ENCODE results near the gene PCGF2.
"Not testable (repeated sequence)": the region's sequence is repeated elsewhere in the genome, so short reads cannot be mapped to it uniquely, and the experiment has no call there.

PCGF2 gene

DNA sequence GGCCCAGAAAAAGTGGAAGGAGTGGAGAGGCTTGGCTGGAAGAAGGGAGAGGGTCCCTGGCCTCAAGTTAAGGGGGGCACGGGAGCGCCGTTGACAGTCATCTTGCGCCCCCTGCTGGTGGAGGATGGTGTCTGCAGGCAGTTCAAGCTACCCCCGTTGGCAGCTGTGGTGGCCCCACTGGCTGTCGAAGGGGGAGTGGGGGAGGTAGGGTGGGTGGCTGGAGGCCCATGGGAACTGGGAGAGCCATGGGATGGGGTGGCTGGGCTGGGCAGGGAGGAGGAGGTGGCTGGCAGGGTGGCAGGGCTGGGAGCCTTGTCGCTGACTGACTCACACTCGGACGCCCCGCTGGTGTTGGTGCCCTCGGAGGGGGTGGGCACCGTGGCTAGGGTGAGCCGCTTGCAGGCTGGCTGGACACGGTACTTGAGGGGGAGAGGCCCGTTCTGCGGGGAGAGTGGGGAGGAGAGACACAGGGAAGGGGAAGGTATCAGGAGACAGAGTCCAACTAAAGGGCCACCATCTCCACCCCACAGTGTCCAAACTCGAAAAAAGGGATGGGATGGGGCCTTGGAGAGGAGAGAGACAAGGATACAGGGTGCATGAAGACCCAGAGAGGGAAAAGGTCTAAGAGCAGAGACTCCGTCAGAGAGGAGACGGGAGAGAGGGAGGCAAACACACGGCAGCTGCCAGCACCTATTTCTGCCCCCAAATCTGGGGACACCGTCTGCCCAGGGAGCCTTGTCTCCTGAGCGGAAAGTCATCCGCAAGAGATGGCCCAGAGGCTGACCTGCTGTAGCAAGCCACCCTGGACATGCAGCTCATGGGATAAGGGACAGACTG, 12.8 kb downstream of the PCGF2 start:
- peak; percentile 85 for DNase-seq (ENCODE audit: low spot score)

DNA sequence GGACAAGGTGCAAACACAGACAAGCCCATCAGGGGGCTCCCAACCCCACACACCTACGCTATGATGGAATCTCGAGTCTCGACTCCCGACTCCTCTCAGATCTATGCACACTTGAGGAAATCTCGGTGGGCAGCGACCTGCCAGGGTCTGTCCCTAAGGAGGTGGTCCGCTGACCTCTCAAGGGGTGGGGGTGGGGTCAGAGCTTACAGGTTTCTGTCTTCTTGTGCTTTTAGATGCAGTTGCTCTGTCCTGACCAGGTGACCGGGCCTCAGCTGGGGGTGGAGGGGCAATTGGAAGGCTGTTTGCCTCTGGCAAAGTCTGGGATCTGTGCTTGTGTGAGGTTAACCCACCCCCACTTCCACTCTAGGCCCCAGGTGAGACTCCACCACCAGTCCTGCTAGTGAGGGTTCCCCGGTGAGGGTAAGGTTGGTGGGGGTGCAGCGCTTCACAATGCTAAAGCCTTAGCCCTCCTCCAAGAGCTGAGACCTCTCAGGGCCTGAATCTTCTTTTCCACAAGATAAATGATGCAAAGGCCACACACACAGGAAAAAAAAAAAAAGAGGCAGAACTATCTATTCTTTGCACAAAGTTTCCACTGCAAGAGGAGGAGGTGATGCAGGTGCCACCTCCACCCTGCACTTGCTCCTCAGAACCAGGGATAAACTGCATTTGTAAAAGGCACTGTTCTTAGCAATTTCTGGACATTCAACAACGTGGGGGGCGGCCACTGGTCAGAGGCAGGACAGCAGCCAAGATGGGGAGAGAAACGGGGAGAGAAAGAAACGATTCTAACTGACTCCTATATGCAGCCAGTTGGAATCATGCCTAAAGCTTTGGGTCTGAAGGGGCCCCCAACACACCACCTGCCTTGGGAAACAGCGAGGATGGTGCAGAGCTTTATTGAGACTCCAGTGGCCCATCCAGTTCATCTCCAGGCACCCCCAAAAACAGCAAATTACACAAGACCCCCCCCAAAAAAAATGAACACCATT, 13.9 kb downstream of the PCGF2 start:
- DNase-seq (ENCODE audit: low spot score) = no peak

DNA sequence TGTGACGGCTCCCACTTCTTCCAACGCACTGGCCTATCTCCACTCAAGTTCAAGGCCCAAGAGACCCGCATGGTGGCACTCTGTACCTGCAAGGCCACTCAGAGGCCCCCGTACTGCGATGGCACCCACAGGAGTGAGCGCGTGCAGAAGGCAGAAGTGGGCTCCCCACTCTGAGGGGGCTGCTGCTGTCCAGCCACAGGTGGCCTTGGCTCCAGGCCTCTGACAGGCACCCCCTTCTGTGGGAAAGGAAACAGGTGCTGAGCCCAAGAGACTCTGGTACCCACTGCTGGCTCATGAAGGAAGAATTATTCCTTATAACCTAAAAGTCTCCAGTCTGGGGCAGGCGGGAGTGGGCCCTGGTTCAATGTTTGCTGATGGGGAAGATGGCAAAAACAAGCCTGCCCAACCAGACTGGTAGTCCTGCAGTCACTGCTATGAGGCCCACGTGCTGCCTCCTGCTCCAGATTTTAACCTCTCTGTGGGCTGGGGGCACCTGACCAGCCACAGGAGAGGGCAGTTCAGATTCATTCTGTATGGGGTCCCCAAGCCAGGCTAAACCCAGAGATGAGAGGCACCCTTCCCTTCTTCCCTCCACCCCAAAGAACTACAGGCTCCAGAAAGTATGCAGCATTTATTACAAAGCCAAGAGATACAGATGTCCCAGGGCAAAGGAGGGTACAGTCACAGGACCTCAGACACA, 14.7 kb downstream of the PCGF2 start:
- no peak for DNase-seq (ENCODE audit: low spot score)

DNA sequence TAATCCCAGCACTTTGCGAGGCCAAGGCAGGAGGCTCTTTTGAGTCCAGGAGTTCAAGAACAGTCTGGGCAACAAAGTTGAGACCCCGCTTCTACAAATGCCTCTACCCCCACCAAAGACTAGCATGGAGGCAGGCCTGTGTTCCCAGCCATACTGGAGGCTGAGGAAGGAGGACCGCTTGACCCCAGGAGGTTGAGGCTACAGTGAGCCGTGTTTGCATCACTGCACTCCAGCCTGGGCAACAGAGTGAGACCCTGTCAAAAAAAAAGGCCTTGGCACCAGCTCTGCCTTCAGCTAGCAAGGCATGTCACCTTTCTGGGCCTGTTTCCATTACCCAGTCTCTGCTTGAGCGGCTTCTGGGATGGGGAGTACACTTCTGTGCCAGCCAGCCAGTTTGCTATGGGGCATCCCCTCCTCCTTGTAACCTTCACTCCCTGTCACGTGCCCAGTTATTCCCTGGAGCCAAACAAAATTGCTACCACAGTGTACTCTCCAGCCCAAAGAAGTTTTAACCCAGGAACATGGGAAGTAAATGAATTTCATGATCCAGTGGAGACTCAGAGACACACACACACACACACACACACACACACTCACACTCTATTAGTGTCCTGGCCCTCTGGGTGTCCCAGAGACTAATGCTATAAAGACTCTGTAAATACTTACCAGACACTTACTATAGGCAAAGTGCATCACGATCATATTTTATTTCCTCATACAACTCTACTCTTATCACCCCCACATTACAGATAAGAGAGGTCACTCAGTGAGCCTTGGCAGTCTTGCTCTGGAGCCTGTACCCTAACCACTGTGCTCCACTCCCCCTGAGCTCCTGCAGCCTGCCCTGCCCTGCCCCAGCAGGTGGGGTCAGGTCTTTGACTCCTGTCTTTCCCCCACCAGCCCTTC, 15.5 kb downstream of the PCGF2 start:
- DNase-seq (ENCODE audit: low spot score) = no peak

DNA sequence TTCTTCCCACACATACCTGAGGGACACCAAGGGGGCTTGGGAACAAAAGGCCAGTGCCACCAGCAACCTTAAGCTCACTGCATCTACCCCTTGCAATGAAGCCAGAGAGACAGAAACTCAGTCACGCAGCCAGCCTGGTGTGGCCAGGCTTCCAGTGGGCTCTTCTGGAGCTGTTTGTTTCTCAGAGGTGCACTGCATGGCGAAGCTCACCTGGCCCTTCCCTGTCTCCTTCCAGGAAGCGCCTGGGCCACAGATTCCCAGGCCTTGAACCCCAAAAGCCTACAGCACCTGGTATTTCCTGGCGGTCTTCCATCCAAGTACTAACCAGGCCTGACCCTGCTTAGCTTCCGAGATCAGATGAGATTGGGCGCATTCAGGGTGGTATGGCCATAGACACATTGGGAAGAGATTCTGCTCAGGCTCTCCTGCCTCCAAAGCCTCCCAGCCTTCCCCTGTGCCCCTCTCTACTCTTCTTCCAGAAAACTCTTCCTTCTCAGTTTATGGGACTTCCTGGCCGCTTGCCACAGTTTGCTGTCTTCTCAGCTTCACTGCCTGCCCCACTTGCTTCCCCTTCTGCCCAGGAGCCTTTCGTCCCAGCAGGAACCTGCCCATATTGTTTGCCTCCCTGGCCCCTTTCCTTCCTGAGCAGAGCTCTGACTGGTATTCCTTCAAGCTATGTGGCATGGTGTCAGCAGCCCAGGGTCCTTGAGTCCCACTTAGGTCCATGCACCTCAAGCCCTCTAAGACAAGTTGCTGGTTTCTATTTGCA, 16.4 kb downstream of the PCGF2 start:
- DNase-seq (ENCODE audit: low spot score) = no peak

DNA sequence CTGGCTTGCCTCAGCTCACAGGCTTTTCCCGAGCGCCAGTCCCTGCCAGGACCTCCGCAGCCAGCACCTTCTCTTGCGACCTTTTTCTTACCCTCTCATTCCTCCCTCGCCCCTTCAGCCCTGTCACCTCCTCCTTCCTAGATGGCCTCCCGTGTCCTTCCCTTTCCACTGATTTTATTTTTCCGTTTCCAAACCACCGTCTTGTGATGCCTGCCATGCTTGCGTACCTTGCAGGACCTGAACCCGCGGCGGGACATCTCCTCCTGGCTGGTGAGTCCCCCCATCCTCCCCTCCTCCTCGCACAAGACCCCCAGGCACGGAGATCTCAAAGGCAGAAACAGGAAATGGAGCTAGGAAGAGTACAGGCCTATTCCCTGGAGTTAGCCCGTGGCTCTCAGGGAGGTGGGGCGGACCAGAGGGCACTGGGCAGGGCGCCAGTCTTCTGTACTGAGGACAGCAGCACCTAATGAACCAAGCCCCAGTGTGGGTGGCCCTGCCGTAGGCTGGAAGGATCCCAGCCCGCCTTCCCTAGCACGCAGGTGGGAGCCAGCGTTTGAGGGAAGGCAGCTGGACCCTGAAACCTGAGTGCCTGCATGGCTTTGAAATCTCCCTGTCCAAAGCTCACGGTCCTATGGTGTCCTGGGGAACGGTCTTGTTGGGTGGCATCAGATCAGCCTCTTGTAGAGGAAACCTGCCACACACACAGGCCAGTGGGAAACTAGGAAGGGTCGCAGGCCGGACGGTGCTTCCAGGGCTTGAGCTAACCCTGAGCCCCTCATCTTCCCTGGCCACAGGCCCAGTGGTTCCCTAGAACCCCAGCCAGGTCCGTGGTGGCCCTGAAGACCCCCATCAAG, 17.4 kb downstream of the PCGF2 start:
- peak; percentile 69 for DNase-seq (ENCODE audit: low spot score)

DNA sequence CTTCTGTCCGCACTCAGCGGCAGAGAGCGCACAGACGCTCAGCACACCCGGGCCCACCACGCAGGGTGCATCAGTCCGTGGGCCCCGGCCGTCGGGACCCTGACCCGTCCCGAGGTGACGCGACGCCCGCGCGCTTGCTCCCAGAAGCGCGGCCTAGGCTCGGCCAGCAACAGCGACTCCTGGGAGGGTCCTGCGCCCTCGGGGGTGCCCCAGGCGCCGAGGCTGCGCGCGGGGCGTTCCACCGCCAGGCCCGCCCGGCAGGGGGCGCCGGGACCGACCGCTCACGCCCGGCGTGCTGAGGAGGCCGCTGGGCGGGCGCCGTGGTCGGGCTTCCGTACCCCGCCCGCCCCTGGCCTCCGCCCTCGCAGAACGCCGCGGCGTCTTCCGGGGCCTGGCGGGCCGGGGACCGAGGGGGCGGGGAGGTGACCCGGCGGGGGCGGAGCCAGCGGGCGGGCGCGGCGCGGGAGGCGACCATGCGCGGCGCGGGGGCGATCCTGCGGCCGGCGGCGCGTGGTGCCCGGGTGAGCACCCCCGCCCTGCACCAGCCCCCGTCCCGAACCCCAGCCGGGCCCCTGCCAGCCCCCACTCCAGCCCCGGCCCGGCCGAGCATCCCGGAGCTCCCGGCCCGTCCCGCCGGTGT, 18.1 kb downstream of the PCGF2 start, which contains the start of gene CISD3:
Gene CISD3 (plus strand): TSS at position 456 of the 640 bp plus-strand sequence. CDS start 18 bp downstream, at position 474.
- DNase-seq (ENCODE audit: low spot score) = peak; percentile 95

DNA sequence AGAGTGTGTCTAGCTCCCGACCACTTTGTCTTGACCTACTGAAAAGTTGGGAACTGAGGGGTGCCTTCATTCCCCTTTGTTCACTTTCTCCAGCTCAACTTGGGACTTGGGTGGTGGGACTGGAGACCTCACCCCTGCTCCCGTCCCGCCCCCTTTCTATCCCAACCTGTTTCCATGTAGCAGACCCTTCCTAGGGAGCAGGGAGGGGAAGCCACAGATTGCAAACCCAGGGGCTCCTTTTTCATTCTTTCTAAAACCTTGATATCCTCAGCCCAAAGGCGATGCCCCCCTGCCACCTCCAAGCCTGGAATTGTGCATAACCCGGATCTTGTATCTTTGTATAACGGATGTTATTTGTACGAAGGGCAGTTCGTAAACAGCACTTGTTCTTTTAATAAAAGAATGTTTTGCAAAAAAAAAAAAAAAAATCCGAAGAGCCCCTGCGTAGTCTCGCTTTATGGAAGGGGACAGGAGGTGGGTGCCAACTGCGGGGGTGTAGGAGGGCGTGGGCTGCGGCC, 18.7 kb downstream of the PCGF2 start:
- no peak for DNase-seq (ENCODE audit: low spot score)

DNA sequence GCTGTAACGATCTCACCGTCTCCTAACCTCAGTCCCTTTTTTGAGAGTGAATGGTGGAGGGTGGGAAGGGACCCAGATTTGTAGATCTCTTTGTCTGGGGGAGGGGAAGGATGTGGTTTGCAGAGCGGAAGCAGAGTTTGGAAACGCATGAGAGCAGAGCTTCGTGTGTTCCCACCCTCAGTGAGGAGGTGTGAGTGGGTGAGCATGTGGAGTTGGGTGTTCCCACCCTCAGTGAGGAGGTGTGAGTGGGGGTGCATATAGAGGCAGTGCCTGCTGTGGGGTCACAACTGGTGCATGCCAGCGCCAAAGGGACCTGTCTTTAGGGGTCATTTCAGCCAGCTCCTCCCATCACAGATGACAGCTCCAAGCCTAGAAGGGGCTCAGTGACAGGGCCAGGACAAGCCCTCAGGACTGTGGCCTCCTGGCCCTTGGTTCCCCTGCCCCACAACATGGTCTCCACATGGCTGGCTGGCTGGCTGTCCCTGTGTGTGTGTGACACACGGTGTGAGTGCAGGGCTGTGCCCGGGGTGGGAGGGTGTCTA, 19.8 kb downstream of the PCGF2 start:
- no peak for DNase-seq (ENCODE audit: low spot score)

DNA sequence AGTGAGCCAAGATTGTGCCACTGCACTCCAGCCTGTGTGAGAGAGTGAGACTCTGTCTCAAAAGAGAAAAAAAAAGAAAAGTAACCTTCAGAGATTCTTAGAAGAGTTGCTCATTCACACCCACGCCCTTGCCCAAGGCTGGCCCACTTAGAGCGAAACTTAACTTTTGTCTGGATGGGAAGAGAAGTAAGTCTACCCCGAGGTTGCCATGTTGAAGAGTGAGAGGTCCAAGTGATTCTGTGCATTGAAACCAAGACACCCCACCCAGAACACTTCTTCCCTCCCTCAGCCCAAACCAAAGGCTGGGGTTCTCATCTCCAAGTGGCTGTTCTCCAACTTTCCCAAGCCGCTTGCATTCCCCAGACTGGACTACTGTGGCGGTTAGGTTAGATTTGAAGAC, 20.4 kb downstream of the PCGF2 start:
- DNase-seq (ENCODE audit: low spot score) = no peak

DNA sequence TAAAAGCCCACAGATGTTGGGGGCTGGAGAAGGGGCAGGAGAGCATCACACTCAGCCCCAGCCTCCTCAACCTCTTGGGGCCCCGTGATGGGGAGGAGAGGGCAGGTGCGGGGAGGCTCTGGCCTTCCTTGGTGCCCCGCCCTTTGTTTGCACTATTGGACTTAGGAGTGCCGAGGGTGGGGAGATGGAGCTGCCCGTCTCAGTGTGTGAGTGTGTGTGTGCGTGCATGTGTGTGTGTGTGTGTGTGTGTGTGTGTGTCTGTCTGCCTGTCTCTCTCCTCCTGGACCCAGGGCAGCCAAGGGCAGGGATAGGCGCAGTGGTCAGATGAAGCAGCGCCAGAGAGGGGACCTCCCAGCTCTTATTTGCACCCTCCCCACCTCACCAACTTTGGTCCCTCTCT, 22.0 kb downstream of the PCGF2 start:
- not testable (repeated sequence) for DNase-seq (ENCODE audit: low spot score)

DNA sequence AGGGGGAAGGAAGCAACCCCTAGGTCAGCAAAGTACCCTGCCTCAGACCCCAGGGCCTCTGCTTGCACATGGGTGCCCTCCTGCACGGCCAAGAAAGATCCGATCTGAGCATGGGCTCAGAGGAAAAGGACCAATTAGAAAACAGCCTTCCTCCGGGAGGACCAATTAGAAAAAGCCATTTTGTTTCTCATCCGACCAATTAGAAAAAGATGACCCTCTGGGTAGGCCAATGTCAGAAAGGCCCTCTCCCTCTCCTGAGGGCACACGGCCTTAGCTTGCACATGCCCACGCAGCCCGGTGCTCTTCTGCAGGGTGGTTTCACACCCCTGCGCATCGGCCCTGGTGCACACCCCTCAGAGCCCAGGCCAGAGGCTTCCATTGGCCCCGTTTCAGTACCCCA, 23.1 kb downstream of the PCGF2 start:
- no peak for DNase-seq (ENCODE audit: low spot score)

DNA sequence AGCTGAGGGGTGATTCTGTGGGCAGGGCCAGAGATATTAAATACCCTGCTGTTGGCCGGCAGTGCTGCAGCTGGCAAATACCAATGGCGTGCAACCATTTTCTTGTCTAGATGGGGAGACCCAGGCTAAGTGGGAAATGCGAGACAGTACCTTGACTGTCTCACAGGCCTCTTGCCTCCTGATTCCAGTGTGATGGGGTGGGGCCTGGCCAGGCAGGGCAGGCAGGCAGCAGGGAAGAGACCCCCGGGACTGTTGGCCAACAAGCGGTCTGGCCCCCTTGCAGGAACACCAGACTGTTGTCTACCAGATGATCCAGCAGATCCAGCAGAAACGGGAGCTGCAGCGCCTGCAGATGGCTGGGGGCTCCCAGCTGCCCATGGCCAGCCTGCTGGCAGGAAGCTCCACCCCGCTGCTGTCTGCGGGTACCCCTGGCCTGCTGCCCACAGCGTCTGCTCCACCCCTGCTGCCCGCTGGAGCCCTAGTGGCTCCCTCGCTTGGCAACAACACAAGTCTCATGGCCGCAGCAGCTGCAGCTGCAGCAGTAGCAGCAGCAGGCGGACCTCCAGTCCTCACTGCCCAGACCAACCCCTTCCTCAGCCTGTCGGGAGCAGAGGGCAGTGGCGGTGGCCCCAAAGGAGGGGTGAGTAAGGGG, 23.7 kb downstream of the PCGF2 start:
- DNase-seq (ENCODE audit: low spot score) = no peak

DNA sequence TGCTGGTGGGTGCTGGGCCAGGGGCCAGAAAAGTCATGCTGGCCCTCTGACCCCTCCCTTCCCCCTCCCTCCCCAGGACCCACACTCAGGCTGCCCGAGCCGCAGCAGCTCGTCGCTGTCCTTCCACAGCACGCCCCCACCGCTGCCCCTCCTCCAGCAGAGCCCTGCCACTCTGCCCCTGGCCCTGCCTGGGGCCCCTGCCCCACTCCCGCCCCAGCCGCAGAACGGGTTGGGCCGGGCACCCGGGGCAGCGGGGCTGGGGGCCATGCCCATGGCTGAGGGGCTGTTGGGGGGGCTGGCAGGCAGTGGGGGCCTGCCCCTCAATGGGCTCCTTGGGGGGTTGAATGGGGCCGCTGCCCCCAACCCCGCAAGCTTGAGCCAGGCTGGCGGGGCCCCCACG, 26.3 kb downstream of the PCGF2 start:
- no peak for DNase-seq (ENCODE audit: low spot score)

DNA sequence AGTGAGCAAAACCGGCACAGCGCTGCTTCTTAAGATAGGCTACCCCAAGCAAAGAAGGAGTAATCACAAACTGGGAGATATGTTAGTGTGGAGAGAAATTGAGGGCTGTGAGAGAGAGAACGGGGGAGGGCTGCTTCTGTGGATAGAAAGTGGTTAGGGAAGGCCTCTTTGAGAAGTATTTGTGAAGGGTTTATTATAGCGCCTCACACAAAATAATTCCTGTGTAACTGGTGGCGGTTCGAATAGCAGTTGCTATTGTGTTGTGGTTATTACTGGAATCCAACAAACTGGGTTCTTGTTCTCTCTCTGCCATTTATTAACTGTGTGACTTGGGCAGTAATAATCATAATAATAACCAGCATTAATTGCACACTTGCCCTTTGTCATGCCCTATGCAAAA, 27.2 kb downstream of the PCGF2 start:
- no peak for DNase-seq (ENCODE audit: low spot score)

DNA sequence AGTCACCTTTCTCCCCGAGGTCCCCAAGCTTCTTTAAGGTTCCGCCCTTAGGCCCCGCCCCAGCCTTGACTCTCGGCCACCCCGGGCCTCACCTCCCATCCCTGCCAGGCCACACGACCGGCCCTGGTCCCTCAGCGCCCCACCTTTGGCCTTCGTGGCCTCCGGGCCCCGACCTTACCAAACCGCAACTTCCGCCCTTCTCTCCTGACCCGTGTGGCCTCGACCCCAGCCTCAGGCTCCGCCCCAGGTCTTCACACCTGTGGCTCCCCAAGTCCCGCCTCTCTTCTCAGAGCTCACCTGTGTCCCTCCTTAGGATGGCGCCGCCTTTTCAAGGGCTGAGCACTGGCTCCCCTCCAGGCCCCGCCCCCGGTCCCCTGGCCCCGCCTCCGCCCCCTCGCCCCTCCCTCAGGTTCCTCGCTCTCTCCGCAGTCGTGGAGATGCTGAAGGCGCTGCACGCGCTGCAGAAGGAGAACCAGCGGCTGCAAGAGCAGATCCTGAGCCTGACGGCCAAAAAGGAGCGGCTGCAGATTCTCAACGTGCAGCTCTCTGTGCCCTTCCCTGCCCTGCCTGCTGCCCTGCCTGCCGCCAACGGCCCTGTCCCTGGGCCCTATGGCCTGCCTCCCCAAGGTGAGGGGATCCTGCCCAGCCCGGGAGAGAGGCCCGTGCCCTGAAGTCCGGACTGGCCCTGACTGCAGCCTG, 28.0 kb downstream of the PCGF2 start:
- DNase-seq (ENCODE audit: low spot score) = no peak

DNA sequence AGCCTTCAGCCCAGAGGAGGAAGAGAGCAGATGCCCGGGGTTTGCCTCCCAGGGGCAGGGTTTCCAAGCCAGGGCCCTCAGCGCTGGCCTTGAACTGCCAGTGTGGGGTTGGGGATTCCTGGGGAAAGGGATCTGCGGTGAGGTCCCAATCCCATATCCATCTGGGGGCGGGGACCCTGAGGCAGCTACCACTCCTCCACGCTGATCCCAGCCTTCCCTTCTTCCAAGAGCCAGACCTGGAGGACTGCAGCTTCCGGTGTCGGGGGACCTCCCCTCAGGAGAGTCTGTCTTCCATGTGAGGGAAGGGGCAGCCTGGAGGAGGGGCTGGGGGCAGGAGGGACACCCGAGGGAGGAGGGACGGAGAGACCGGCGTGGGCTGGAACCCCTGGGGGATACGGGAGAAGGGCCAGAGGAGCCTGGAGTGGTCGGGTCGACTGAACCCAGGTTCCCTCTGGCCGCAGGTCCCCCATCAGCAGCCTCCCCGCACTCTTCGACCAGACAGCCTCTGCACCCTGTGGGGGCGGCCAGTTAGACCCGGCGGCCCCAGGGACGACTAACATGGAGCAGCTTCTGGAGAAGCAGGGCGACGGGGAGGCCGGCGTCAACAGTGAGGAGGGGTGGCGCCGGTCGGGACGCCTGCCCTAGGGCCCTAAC, 28.7 kb downstream of the PCGF2 start:
- no peak for DNase-seq (ENCODE audit: low spot score)
